ENCODE measurements around the gene CSTPP1.

DNA sequence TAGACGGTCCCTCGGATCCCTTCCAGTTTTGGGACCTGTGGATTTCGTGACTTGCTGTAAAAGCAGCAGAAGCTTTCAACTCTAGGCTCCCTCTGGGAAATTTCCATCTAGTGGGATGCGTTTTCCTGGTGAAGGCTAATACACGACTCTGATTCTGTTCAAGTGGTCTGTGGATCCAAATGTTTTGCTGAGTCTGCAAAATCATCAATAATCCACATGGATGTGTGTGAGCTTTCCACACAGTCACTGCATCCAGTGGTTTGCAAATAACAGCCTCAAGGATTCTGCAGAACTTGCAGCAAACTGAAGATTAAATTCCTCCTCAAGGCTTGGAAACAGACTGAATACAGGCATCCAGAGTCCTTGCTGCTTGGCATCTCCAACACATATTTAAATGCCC is 266.0 kb downstream of the CSTPP1 start:
- TF ChIP-seq, protein P1, sequence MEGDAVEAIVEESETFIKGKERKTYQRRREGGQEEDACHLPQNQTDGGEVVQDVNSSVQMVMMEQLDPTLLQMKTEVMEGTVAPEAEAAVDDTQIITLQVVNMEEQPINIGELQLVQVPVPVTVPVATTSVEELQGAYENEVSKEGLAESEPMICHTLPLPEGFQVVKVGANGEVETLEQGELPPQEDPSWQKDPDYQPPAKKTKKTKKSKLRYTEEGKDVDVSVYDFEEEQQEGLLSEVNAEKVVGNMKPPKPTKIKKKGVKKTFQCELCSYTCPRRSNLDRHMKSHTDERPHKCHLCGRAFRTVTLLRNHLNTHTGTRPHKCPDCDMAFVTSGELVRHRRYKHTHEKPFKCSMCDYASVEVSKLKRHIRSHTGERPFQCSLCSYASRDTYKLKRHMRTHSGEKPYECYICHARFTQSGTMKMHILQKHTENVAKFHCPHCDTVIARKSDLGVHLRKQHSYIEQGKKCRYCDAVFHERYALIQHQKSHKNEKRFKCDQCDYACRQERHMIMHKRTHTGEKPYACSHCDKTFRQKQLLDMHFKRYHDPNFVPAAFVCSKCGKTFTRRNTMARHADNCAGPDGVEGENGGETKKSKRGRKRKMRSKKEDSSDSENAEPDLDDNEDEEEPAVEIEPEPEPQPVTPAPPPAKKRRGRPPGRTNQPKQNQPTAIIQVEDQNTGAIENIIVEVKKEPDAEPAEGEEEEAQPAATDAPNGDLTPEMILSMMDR (IDR thresholded peaks at IDR 0.05; ENCODE audit: insufficient read depth, low read length, poor library complexity, severe bottlenecking) = no peak
- no peak for TF ChIP-seq EZH2phosphoT487 (conservative IDR thresholded peaks at IDR 0.05; ENCODE audit: low read length)
